Stimulated activated CD4-positive, alpha-beta T cell treated with anti-CD3 and anti-CD28 coated beads, Interleukin-15, amount 100 ng/mL, for 48 hours (primary cell): ENCODE data around the gene NCR3LG1.

Source experiments
- DNase-seq, 2 donors: peaks; one replicate each; pipeline ENCODE4 v3.0.0-alpha.2; 2020; ENCODE audit warnings: low read depth in 2 of 2

Gene NCR3LG1

DNA sequence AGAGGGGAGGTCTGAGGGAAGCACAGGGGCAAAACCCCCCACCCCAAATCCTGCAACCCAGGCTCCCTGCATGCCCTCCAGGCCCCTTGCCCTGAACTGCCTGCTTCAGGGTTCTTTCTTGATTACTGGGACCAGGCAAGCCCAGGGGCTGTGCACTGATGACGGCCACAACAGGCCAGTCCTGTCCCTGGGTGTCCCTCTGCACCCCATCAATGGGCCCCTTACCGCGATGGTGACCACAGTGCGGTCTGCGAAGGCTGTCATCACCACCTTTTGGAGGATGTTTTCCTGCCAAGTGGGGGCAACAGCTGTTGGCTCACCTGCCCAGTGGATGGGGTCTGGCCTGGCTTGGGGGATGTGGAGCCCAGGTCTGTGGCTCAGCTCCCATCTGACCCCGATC is 41.9 kb downstream of the NCR3LG1 start:
- no peak for DNase-seq

DNA sequence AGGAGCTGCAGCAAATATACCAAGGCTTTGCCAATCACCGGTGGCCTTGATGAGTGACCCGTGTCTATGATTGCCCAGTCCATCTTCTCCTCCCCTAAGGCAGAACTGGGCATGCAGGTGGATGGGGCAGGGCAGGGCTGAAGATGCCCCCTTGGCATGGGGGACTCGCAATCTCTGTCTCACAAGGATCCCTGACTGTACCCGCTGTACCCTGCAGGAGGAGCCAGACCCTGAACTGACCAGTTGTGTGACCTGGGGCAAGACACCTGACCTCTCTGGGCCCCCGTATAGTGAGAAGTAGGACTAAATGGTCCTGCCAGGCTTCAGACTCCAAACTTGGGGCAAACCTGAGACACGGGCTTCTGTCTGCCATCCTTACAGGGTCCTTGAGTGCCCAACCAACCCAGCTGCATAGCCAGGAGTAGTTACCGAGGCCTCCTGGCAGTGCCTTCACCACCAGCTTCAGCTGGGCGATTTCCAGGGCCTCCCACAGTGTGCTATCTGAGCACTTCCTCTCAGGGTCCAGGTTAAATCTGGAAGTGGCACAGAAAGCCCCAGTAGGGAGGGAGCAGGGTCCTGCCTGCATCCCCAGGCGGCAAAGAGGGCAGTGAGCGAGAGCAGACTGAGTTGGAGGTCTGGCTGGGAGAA is 43.3 kb downstream of the NCR3LG1 start:
- no peak for DNase-seq

DNA sequence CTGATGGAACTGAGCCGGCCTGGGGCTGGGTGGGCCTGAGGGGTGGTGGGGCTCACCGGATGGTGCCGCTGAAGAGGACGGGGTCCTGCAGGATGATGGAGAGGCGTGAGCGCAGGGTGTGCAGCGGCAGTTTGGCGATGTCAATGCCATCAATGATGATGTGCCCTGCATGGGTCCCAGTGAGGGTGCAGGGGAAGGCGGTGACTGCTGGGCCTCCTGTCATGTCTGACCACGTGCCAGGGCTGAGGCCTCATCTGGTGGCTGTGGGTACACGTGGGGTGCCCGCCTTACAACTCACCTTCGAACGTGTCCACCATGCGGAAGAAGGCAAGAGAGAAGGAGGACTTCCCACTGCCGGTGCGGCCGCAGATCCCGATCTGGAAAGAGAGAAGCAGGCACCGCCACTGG is 44.0 kb downstream of the NCR3LG1 start:
- DNase-seq: no peak

DNA sequence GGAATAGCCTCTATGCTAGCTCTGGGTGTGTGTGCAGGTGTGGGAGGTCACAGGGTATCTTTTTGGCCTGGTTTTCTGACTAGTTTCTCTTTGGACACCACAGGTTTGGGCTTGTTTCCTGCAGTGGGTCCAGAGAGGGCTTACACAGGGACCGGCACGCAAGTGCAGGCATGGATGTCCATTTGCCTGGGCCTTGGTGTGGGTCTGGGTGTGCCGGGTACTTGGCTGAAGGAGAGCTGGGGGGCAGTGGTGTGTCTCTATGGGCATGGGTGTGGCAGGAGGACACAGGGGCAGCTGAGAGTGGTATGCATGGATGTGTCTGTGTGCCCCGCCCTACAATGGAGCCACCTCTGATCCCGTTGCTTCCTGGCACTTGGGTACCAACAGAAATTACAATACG is 44.4 kb downstream of the NCR3LG1 start:
- DNase-seq: no peak

- no peak for DNase-seq
These were observed 45.2 kb downstream of the NCR3LG1 start for GRCh38 chr11:17396598-17397310.

GRCh38 chr11:17397311-17398002 is 45.9 kb downstream of the NCR3LG1 start:
- DNase-seq: no peak

DNA sequence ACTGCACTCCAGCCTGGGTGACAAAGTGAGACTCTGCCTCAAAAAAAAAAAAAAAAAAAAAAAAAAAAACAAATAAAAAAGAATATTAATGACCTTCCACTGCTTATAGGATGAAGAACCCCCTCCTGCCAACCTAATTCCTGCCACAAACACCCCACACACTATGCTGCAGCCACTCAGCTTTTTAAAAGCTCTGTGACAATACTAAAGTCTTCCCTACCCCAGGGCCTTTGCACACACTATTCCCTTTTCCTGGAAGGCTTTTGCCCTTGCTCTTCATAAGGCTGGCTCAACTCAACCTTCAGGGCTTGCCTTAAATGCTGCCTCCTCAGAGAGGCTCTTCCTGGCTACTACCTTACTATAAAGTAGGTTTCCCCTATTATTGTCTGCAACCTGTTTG is 47.6 kb downstream of the NCR3LG1 start:
- no peak for DNase-seq

- DNase-seq: no peak
These were observed 48.6 kb downstream of the NCR3LG1 start for GRCh38 chr11:17400048-17400775.

- no peak for DNase-seq
These were observed 49.7 kb downstream of the NCR3LG1 start for GRCh38 chr11:17401316-17401715.

DNA sequence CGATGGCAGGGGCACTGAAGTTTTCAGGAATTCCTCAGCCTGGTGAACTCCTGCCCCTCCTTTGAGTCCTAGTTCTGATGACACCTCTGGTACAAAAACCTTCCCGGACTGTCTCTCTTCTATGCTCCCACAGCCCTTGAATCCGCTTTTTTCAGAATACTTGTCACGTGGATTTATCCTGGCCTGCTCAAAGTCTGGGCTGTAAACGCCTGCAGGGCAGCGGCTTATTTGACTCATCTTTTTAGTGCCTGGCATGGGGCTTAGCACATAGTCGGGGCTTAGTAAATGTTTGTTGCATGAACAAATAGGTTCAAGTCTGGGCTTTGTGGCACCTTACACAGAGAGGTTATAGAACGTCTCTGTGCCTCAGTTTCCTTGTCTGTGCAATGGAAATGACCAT is 50.2 kb downstream of the NCR3LG1 start:
- DNase-seq: no peak

DNA sequence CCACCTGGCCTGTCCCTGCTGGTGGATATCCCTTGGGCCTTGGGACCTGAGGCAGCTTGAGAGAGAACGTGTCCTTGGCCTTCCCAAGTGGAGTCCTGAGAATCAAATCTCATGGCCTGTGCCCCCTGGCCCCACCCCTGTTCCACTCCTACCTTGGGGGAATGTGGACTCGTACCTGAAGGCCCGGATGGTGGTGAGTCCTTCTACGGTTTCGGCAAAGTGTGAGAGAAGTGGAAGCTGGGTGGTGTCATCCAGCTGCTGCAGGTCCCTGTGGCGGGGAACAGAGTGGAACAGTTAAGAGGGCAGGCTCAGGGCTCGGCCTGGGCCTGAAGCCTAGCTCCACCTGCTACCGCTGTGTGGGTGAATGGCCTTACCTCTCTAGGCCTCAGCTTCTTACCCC is 50.9 kb downstream of the NCR3LG1 start:
- no peak for DNase-seq

- DNase-seq: no peak
These were observed 52.6 kb downstream of the NCR3LG1 start for GRCh38 chr11:17403980-17404759.

DNA sequence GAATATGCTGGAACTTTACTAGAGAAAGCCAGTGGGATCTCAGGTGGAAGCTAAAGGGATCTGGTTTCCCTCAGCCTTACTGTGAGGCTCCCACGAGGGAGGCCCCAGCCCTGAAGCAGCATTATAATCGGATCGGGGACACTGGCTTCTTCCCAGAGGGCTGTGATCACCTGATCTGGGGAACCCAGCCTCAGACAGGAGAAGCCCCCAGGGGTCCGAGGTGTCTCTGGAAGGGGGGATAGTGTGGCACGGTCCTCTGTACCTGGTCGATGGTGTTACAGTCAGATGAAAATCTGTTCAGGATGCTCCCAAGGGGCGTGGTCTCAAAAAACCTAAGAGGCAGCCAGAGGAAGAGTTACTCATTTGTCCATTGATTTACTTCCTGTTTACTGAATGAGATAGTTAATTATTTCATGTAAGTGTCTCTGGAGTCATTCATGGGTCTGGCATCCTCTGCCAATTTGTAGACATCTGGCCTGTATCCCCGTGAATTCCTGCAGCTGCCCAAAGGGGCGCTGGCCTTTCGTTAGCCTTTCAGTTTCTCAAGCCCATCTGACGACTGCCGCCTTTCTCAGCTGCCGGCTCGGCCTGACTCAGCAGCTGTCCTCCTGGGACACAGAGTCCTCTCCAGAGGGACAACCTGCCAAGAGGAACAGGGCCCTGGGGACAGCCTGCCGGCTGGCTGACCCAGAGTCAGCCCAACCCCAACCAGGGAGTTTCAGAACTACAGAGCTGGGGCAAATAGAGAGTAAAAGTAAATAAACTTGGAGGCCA is 53.8 kb downstream of the NCR3LG1 start:
- DNase-seq: no peak

DNA sequence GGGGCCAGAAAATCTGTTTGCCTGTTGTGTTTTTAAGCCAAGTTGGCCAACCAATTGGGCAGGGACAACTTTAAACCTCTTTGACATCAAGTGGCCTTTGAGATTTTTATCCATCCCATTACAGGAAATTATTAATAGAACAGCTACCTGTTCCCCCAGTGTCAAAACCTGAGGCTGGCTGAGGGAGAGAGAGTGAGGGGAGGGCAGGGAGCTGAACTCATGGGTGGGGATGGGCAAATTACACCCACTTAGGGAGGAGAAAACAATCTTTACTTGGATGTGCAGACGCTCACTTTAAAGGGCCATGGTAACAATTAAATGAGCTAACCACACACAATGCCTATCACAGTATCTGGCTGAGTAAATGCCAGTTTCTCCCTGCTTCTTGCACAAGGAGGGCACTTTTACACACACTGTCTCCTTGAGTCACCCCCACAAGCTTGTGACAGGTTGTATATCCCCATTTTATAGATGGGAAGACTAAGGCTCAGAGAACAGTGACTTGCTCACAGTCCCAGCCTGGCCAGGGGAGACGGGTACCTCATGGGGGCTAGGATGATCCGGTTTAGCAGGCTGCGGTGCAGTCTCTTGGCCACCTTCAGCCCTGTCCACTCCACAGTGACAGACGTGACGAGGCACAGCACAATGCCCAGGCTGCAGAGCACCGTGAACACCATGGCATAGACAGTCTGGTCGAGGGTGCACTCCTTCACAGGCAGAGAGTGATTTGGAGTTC is 54.6 kb downstream of the NCR3LG1 start:
- DNase-seq: no peak

- DNase-seq: no peak
These were observed 55.2 kb downstream of the NCR3LG1 start for GRCh38 chr11:17406818-17407149.

- no peak for DNase-seq
These were observed 56.0 kb downstream of the NCR3LG1 start for GRCh38 chr11:17407575-17407974.

DNA sequence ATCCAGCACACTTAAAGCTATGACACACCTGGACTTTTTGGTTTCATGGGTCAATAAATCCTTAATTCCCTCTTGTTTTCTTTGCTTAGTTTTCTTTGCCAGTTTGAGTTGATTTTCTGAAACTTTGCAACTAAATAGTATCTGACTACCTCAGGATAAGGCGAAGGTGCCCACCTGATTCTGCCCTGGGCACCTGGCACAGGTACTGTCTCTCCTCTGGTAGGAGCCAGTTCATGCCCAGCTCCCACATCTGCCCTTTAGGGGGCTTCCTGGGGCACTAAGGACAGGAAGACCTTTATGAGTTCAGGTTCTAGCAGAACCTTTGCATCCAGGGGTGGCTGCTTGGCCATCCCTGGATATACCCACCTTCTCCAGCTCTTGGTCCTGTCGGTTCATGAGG is 56.4 kb downstream of the NCR3LG1 start:
- no peak for DNase-seq

DNA sequence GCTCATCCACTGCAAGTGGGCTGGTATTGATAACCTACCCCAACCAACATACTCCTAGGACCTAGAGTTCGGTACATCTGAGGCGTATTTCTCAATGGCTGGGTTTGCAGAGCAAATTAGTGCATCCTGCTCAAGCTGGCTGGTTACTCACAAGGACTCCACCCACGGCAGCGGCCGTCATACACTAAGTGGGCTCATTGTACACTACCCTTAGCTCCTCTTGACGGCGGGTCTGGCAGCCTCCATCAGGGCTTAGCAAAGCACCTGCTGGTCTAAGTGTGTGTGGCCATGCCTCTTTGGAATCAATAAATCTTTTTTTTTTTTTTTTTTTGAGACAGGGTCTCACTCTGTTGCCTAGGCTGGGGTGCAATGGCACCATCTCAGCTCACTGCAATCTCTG is 57.0 kb downstream of the NCR3LG1 start:
- no peak for DNase-seq

DNA sequence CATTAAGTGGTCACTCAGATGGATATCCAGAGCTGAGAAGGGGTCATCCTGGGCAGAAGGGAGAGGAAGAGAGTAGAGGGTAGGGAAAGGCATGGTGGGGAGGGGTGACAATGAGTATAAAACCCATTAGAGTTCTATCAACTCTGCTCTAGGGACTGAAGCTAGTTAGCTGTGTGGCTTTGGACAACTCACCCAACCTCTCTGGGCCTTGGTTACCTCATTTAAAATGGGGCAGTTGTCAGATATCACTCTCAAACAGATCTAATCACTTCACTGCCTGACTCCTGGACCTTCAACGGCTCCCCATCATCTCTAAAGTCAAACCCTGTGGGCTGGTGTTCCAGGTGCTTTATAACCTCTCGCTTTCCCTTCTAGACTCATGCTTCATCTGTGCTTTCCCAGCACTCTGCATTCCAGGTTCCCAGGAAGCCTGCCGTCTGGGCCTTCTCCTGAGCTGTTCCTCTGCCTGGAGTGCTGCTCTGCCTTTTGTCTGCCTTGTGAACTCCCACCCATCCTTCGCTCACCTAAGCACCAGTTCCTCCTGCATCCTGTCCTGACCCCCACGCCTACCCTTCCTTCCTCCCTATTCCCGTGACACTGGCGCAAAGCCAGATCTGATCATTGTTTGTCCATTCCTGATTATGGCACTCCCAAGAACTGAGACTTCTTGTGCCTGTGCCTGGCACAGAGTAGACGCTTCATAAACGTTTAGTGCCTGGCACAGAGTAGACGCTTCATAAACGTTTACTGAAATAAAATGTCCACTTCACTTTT is 59.2 kb downstream of the NCR3LG1 start:
- DNase-seq: no peak

DNA sequence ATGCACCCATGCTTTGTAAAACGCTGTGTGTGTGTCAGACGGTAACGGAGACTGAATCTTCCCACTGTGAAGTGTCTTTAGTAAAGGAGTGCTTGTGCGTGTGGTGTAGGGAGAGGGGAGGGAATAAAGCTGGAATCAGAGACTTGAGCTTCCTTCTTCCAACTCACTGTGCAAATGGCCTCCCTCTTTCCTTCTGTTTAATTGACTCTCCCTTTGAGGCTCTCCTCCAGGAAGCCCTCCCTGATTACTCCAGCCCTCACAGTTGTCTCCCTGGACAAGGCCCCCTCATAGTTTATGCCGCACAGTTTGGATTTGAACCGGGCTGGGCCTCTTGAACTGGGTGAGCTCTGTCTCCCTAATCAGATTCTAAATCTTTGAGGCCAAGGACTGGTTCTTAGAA is 59.8 kb downstream of the NCR3LG1 start:
- DNase-seq: no peak
